ENCODE results near the gene NDUFB2.
A peak's percentile ranks its signal among the peaks of the same experiment; 100 is the strongest.
"Not testable (repeated sequence)": the region's sequence is repeated elsewhere in the genome, so short reads cannot be mapped to it uniquely, and the experiment has no call there.

NDUFB2 gene

GRCh38 chr7:140656548-140657515, 39.7 kb upstream of the NDUFB2 start:
- FAIRE-seq (peak; percentile 90), DNase-seq (ENCODE audit: insufficient read length, low spot score) (no peak)
- TF ChIP-seq PAX5 (IDR thresholded peaks at IDR 0.05; ENCODE audit: insufficient read depth, low read length, severe bottlenecking), result no peak
- TF ChIP-seq POLR2AphosphoS5 (IDR thresholded peaks at IDR 0.05; ENCODE audit: low read depth, low read length), result no peak
- TF ChIP-seq POU2F2 (IDR thresholded peaks at IDR 0.05; ENCODE audit: low read depth, low read length), result no peak
- peak; percentile 80 for TF ChIP-seq SPI1 (IDR thresholded peaks at IDR 0.05; ENCODE audit: low read depth, low read length)

GRCh38 chr7:140657891-140658290, 38.6 kb upstream of the NDUFB2 start:
- no peak for DNase-seq (ENCODE audit: insufficient read length, low spot score)
- no peak for FAIRE-seq
- no peak for TF ChIP-seq TAF1 (IDR thresholded peaks at IDR 0.05; ENCODE audit: low read depth, low read length)
- TF ChIP-seq PAX5 (IDR thresholded peaks at IDR 0.05; ENCODE audit: insufficient read depth, low read length, severe bottlenecking), result no peak
- TF ChIP-seq POLR2A (IDR thresholded peaks at IDR 0.05; ENCODE audit: low read depth, low read length), result no peak
- TF ChIP-seq POU2F2 (IDR thresholded peaks at IDR 0.05; ENCODE audit: low read depth, low read length), result no peak
- TF ChIP-seq POLR2AphosphoS5 (IDR thresholded peaks at IDR 0.05; ENCODE audit: low read depth, low read length), result no peak
- TF ChIP-seq SPI1 (IDR thresholded peaks at IDR 0.05; ENCODE audit: low read depth, low read length), result no peak

- TF ChIP-seq POU2F2 (IDR thresholded peaks at IDR 0.05; ENCODE audit: low read depth, low read length), result no peak
- no peak for TF ChIP-seq PAX5 (IDR thresholded peaks at IDR 0.05; ENCODE audit: insufficient read depth, low read length, severe bottlenecking)
- no peak for TF ChIP-seq POLR2AphosphoS5 (IDR thresholded peaks at IDR 0.05; ENCODE audit: low read depth, low read length)
- DNase-seq (ENCODE audit: insufficient read length, low spot score), result no peak
- no peak for FAIRE-seq
These were observed 36.7 kb upstream of the NDUFB2 start for GRCh38 chr7:140659856-140660255.

- FAIRE-seq (no peak), DNase-seq (ENCODE audit: insufficient read length, low spot score) (no peak)
- TF ChIP-seq POLR2AphosphoS5 (IDR thresholded peaks at IDR 0.05; ENCODE audit: low read depth, low read length), result no peak
- TF ChIP-seq TAF1 (IDR thresholded peaks at IDR 0.05; ENCODE audit: low read depth, low read length), result no peak
- TF ChIP-seq SPI1 (IDR thresholded peaks at IDR 0.05; ENCODE audit: low read depth, low read length), result no peak
- TF ChIP-seq POLR2A (IDR thresholded peaks at IDR 0.05; ENCODE audit: low read depth, low read length), result no peak
- TF ChIP-seq PAX5 (IDR thresholded peaks at IDR 0.05; ENCODE audit: insufficient read depth, low read length, severe bottlenecking), result no peak
These were observed 35.4 kb upstream of the NDUFB2 start for GRCh38 chr7:140661124-140661523.

GRCh38 chr7:140662938-140663337, 33.6 kb upstream of the NDUFB2 start:
- not testable (repeated sequence) for DNase-seq (ENCODE audit: insufficient read length, low spot score); FAIRE-seq

GRCh38 chr7:140667476-140667875, 29.0 kb upstream of the NDUFB2 start:
- no peak for TF ChIP-seq POLR2AphosphoS5 (IDR thresholded peaks at IDR 0.05; ENCODE audit: low read depth, low read length)
- TF ChIP-seq TAF1 (IDR thresholded peaks at IDR 0.05; ENCODE audit: low read depth, low read length), result no peak
- TF ChIP-seq SPI1 (IDR thresholded peaks at IDR 0.05; ENCODE audit: low read depth, low read length), result no peak
- no peak for TF ChIP-seq POU2F2 (IDR thresholded peaks at IDR 0.05; ENCODE audit: low read depth, low read length)
- no peak for TF ChIP-seq PAX5 (IDR thresholded peaks at IDR 0.05; ENCODE audit: insufficient read depth, low read length, severe bottlenecking)
- TF ChIP-seq POLR2A (IDR thresholded peaks at IDR 0.05; ENCODE audit: low read depth, low read length), result no peak
- DNase-seq (ENCODE audit: insufficient read length, low spot score) (no peak), FAIRE-seq (no peak)

- TF ChIP-seq POLR2A (IDR thresholded peaks at IDR 0.05; ENCODE audit: low read depth, low read length) (no peak), SPI1 (IDR thresholded peaks at IDR 0.05; ENCODE audit: low read depth, low read length) (no peak), TAF1 (IDR thresholded peaks at IDR 0.05; ENCODE audit: low read depth, low read length) (no peak), POLR2AphosphoS5 (IDR thresholded peaks at IDR 0.05; ENCODE audit: low read depth, low read length) (no peak)
- FAIRE-seq, result no peak
These were observed 27.9 kb upstream of the NDUFB2 start for GRCh38 chr7:140668641-140669040.

GRCh38 chr7:140669352-140669751, 27.2 kb upstream of the NDUFB2 start:
- TF ChIP-seq POU2F2 (IDR thresholded peaks at IDR 0.05; ENCODE audit: low read depth, low read length), result no peak
- TF ChIP-seq SPI1 (IDR thresholded peaks at IDR 0.05; ENCODE audit: low read depth, low read length), result no peak
- no peak for TF ChIP-seq PAX5 (IDR thresholded peaks at IDR 0.05; ENCODE audit: insufficient read depth, low read length, severe bottlenecking)
- TF ChIP-seq POLR2A (IDR thresholded peaks at IDR 0.05; ENCODE audit: low read depth, low read length), result no peak
- no peak for TF ChIP-seq TAF1 (IDR thresholded peaks at IDR 0.05; ENCODE audit: low read depth, low read length)
- no peak for TF ChIP-seq POLR2AphosphoS5 (IDR thresholded peaks at IDR 0.05; ENCODE audit: low read depth, low read length)
- FAIRE-seq (no peak), DNase-seq (ENCODE audit: insufficient read length, low spot score) (no peak)

More at GRCh38 chr7:140668641-140669040, 27.9 kb upstream of the NDUFB2 start:
- DNase-seq (ENCODE audit: insufficient read length, low spot score), result no peak

- DNase-seq (ENCODE audit: insufficient read length, low spot score); FAIRE-seq: not testable (repeated sequence)
These were observed 26.6 kb upstream of the NDUFB2 start for GRCh38 chr7:140669862-140670261.

- FAIRE-seq (no peak), DNase-seq (ENCODE audit: insufficient read length, low spot score) (no peak)
- TF ChIP-seq PAX5 (IDR thresholded peaks at IDR 0.05; ENCODE audit: insufficient read depth, low read length, severe bottlenecking) (no peak), POLR2AphosphoS5 (IDR thresholded peaks at IDR 0.05; ENCODE audit: low read depth, low read length) (no peak), POU2F2 (IDR thresholded peaks at IDR 0.05; ENCODE audit: low read depth, low read length) (no peak), POLR2A (IDR thresholded peaks at IDR 0.05; ENCODE audit: low read depth, low read length) (no peak)
These were observed 26.1 kb upstream of the NDUFB2 start for GRCh38 chr7:140670343-140670935.

All from GM12891 (cell line).